K562 (cell line): ENCODE measurements around the gene DDAH2. TPM values are rescaled to one million over a fixed set of nuclear protein-coding genes. Genes with fewer than 3 reads are reported as not detected.

ENCODE experiments used
- BACH1 ChIP-seq: fragments of 200-800 bp; sonication (Bioruptor generic); IDR thresholded peaks from 2 replicates; pipeline ENCODE4 v1.6.1; 2016; ENCODE audit warnings: missing genetic modification characterization, missing compliant biosample characterization
- CTBP1 ChIP-seq: fragments of 450-650 bp; IDR thresholded peaks from 2 replicates; pipeline ENCODE4 v1.6.1; 2016; ENCODE audit warnings: borderline replicate concordance
- DPF2 ChIP-seq: fragments of 450-650 bp; IDR thresholded peaks from 2 replicates; pipeline ENCODE4 v1.6.1; 2016
- LARP7 ChIP-seq: fragments of 450-650 bp; IDR thresholded peaks from 2 replicates; pipeline ENCODE4 v1.6.1; 2016
- NFXL1 ChIP-seq: fragments of 450-650 bp; formaldehyde crosslinking; IDR thresholded peaks from 2 replicates; pipeline ENCODE4 v1.4.0; 2021; ENCODE audit warnings: mild to moderate bottlenecking
- PHB2 ChIP-seq: fragments of 450-650 bp; IDR thresholded peaks from 2 replicates; pipeline ENCODE4 v1.6.1; 2017; ENCODE audit warnings: low read depth
- PHTF2 ChIP-seq: fragments of 250-450 bp; sonication (Bioruptor Pico); IDR thresholded peaks from 2 replicates; pipeline ENCODE4 v1.5.0; 2021; ENCODE audit warnings: mild to moderate bottlenecking
- RBM15 ChIP-seq: fragments of 200-400 bp; formaldehyde crosslinking; IDR thresholded peaks from 2 replicates; pipeline ENCODE4 v1.6.1; 2018; ENCODE audit warnings: mild to moderate bottlenecking, low read length, moderate library complexity; ENCODE audit not compliant: insufficient read depth
- RBM25 ChIP-seq: fragments of 200-400 bp; formaldehyde crosslinking; IDR thresholded peaks from 2 replicates; pipeline ENCODE4 v1.6.1; 2018; ENCODE audit warnings: low read length, low read depth, moderate library complexity; ENCODE audit not compliant: severe bottlenecking
- ZBTB40 ChIP-seq, 2 experiments: fragments of 450-650 bp in 1 of 2; sonication (generic) in 1 of 2; formaldehyde crosslinking in 1 of 2; IDR thresholded peaks; 2 replicates each; pipeline versions ENCODE4 v1.7.1 to v1.9.0; 2016 to 2022; ENCODE audit warnings: inconsistent platforms in 1 of 2, mild to moderate bottlenecking in 1 of 2, missing genetic modification reagents in 1 of 2
- ZNF280A ChIP-seq: fragments of 450-650 bp; IDR thresholded peaks from 2 replicates; pipeline ENCODE4 v1.6.1; 2018; ENCODE audit warnings: mild to moderate bottlenecking, low read depth; ENCODE audit not compliant: partially characterized antibody
- ZNF586 ChIP-seq: fragments of 450-650 bp; formaldehyde crosslinking; conservative IDR thresholded peaks from 2 replicates; pipeline ENCODE4 v1.4.0; 2020; ENCODE audit warnings: mild to moderate bottlenecking, moderate library complexity
- polyA plus RNA-seq, 8 experiments: library from polyadenylated mRNA; depleted of rRNA in 4 of 8; stranded (reverse) in 5 of 8; unstranded in 3 of 8; fragments of >200 nt; fragmentation: Nextera tagmentation in 2 of 8; fragmentation: Illumina TruSeq in 1 of 8; extraction: Ambion mirVana in 2 of 8; extraction: Trizol in 1 of 8; gene quantifications; 2 replicates each; pipeline versions ENCODE4 v1.2.1 to v1.2.3, GENCODE V29; 2011 to 2014; ENCODE audit warnings: inconsistent platforms in 1 of 8, missing spikeins in 1 of 8
- total RNA-seq, 7 experiments: library from RNA; depleted of rRNA in 6 of 7; stranded (reverse); fragments of >200 nt in 6 of 7; fragmentation: Illumina TruSeq in 2 of 7; extraction: Trizol in 2 of 7; gene quantifications; 2 replicates each; pipeline versions ENCODE4 v1.2.1 to v1.2.3, GENCODE V29; 2011 to 2021; ENCODE audit warnings: low replicate concordance in 1 of 7

DDAH2 gene
- total and polyA plus RNA-seq, 9 of the 15 experiments (the other 6 are each of a cell fraction or from before 2014, with no cell fraction given): 1.8 to 45.4 (median 21.4) TPM

DNA sequence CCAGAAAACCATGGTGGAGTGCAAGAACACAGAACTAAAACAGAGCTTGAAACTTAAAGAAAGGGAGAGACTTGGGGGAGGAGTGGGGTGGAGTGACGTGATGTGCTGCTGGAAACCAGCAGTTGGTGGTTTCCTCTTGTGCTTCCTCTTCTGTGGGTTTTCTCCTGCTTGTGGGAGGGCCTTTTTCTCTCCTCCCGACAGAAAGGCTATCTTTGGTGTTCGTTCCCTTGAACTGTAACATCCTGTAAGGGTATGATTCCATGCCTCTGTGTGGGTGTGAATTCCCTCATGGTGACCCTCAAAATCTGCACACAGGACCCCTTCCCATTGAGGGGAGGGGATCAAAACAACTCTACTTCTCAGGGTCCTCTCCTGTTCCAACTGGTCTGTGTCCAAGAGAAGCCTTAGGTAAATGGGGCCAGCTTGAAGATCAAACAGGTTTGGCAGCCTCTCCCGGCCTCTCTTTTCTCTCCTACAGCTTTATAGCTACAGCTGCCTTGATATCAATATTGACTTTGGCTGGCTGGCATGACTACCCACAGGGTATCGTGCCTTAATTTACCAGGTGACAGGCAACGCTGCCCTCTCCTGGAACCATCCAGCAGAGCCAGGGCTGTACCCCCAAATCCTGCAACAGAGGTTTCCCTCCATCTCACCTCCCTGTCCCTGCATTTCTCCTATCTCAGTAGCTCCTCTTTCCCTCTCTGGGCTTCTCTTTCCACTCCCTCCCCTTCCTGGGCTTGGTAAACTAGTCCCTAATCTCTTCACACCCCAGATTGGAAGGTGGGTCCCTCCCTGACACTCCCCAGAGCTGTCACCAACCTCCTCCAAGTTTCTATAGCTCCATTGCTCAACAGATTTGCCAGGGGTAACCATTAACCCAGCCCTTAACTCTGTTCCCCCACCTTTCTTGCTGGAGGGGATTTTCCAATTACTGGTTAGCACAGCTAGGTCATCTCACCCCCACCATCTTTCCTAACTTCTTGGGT lies 9.2 kb upstream of the DDAH2 start (continued):
- no peak for TF ChIP-seq ZBTB40 (IDR thresholded peaks at IDR 0.05)
- TF ChIP-seq ZBTB40 (CRISPR knock-in tag; IDR thresholded peaks at IDR 0.05): no peak
- TF ChIP-seq LARP7: no peak
- no peak for TF ChIP-seq RBM25
- no peak for TF ChIP-seq NFXL1 (CRISPR knock-in tag)
- TF ChIP-seq PHTF2: no peak
- no peak for TF ChIP-seq PHB2
- TF ChIP-seq ZNF586: peak; percentile 7; the same call in 1 of the 2 replicates
- TF ChIP-seq DPF2: no peak
- no peak for TF ChIP-seq RBM15
- no peak for TF ChIP-seq CTBP1
- no peak for TF ChIP-seq BACH1
- no peak for TF ChIP-seq ZNF280A
